BJ (cell line): Measurements from ENCODE around the gene PDGFB. TPM values are rescaled to one million over a fixed set of nuclear protein-coding genes. Genes with fewer than 3 reads are reported as not detected.
A peak's percentile ranks its signal among the peaks of the same experiment; 100 is the strongest.

Source experiments
- CTCF ChIA-PET: fragments of 350-600 bp; formaldehyde crosslinking; extraction: SDS; loops from one replicate; lab custom pipeline; 2021; ENCODE audit warnings: antibody characterized with exemption, inconsistent platforms; lab: Yijun Ruan, JAX
- POLR2A ChIA-PET: fragments of 300-600 bp; sonication (Branson Sonifier 250); formaldehyde crosslinking; extraction: SDS; loops from one replicate; lab custom pipeline; 2021; ENCODE audit warnings: antibody characterized with exemption; lab: Charles Lee
- DNase-seq: peaks from one replicate; pipeline ENCODE4 v3.0.0-alpha.2; 2011; ENCODE audit warnings: low read depth
- H3K27me3 ChIP-seq: 2 replicates; pipeline ENCODE4 v1.6.0; 2011; ENCODE audit warnings: low read length; ENCODE audit not compliant: control insufficient read depth, insufficient read depth
- H3K36me3 ChIP-seq: 2 replicates; pipeline ENCODE4 v1.5.1; 2011; ENCODE audit warnings: low read length; ENCODE audit not compliant: control insufficient read depth, insufficient read depth
- H3K4me3 ChIP-seq: 2 replicates; pipeline ENCODE4 v1.5.1; 2011; ENCODE audit warnings: low read depth, mild to moderate bottlenecking, control low read depth, low read length
- polyA plus RNA-seq: library from polyadenylated mRNA; depleted of rRNA; stranded (reverse); fragments of >200 nt; gene quantifications from 2 replicates; pipeline ENCODE4 v1.2.3, GENCODE V29; 2011
- TF ChIP-seq, protein P1 (sequence below): IDR thresholded peaks from 2 replicates; pipeline ENCODE4 v1.5.1; 2011; ENCODE audit warnings: low read depth, mild to moderate bottlenecking, control low read depth, inconsistent platforms, low read length, moderate library complexity; ENCODE audit not compliant: insufficient read depth

The PDGFB gene
- polyA plus RNA-seq, 1 experiment: 0.13 TPM

DNA sequence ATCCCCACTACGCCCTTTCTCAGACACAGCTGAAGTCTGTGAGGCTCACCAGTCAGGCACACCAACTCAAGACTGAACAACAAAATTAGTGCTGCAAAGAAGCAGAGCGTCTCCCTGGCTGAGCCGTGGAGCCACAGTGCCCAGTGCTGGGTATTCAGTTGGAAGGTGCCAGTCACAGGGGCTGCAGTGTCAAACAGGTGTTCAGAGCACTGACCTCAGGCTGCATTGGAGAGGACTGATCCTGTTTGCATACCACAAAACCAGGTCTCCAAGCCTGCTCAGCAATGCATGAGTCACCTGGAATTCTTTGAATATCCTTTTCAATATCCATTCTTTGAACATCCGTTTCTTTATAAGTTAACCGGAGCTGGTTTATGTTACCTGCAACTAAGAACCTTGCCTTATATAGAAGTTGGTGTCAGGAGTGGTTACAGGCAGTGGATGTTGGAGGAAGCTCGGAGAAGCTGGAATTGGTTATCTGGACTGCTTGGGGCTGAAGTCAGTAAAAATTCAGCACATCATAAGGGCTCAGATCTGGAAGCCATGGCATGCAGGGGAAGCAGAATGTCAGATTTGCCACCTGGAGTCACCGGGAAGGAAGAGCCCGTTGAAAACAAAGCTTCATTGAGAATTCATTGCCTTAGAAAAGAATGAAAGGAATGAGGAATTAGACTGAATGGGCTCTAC is 30.3 kb downstream of the PDGFB start:
- DNase-seq: no peak
- ChIA-PET POLR2A (interaction anchor here (0.8 kb wide), 1 partner anchor 308 kb away, joined by 3 read pairs; no protein-coding TSS in a partner anchor), CTCF (interaction anchor here (1.1 to 1.9 kb wide), 4 partner anchors 9 to 96 kb away, joined by 3 to 5 read pairs (median 4); no protein-coding TSS in a partner anchor)
- no peaks in the 10 kb centered on the region for H3K27me3 ChIP-seq
- TF ChIP-seq, protein P1, sequence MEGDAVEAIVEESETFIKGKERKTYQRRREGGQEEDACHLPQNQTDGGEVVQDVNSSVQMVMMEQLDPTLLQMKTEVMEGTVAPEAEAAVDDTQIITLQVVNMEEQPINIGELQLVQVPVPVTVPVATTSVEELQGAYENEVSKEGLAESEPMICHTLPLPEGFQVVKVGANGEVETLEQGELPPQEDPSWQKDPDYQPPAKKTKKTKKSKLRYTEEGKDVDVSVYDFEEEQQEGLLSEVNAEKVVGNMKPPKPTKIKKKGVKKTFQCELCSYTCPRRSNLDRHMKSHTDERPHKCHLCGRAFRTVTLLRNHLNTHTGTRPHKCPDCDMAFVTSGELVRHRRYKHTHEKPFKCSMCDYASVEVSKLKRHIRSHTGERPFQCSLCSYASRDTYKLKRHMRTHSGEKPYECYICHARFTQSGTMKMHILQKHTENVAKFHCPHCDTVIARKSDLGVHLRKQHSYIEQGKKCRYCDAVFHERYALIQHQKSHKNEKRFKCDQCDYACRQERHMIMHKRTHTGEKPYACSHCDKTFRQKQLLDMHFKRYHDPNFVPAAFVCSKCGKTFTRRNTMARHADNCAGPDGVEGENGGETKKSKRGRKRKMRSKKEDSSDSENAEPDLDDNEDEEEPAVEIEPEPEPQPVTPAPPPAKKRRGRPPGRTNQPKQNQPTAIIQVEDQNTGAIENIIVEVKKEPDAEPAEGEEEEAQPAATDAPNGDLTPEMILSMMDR: no peak
- H3K36me3 ChIP-seq: no peaks in the 10 kb centered on the region
- no peak overlapping the region for H3K4me3 ChIP-seq

DNA sequence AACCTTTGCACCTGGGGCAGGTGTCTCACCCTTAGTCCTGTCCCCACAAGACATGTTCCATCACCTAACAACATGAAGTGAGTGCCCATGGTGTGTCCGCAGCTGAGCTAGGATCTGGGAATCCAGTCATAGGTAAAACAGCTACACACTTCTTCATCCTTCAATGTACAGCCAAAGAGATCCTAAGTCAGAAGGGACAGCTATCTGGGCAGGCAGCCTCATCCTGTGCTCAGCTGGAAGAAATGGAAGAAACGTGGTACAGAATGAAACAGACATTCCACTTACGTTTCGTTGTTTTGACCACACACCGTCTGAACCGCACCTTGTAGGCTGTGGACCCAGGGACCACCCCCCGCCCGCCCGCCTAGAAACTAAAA is 30.8 kb downstream of the PDGFB start:
- CTCF ChIA-PET: interaction anchor here (1.9 kb wide), 1 partner anchor 13 kb away, joined by 5 read pairs; no protein-coding TSS in a partner anchor
- DNase-seq: no peak
- Histone ChIP-seq H3K4me3 (no peak overlapping the region), H3K27me3 (no peaks in the 10 kb centered on the region), H3K36me3 (no peaks in the 10 kb centered on the region)
- TF ChIP-seq, protein P1: no peak
- POLR2A ChIA-PET: interaction anchor here (0.8 kb wide), 1 partner anchor 309 kb away, joined by 3 read pairs; no protein-coding TSS in a partner anchor

DNA sequence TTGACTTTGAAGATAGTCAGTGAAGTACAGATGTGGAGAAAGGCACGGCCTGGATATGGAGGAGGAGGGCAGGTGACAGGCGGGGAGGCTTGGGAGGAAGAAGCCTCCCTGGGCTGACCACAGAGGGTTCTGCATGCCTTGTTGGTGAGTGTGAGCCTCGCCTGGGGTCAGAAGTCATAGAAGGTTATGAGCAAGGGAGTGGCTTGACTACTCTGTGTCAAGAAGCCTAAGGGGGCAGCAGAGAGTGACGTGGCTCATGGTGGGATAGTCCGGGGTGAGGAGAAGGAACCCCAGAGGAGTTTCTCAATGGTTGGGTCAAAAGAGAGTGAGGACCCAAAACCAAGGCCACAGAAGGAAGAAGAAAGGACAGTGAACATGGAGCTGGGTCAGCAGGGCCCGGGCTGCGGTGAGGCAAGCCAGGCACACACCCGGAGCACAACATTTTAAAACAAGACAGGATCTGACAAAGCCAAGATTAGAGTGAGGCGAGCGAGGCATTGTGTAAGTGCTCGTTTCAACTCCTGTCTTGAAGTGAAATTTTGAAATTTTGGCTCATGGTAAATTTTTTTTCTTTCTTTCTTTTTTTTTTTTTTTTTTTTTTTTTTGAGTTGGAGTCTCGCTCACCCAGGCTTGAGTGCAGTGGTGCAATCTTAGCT is 31.9 kb downstream of the PDGFB start:
- no peak overlapping the region for H3K4me3 ChIP-seq
- ChIA-PET CTCF (no interaction called here), POLR2A (interaction anchor here (0.7 kb wide), 1 partner anchor 456 kb away, joined by 13 read pairs; no protein-coding TSS in a partner anchor)
- no peak for DNase-seq
- no peaks in the 10 kb centered on the region for H3K36me3 ChIP-seq
- H3K27me3 ChIP-seq: no peaks in the 10 kb centered on the region
- TF ChIP-seq, protein P1: peak; percentile 5; the same call in 1 of the 2 replicates

DNA sequence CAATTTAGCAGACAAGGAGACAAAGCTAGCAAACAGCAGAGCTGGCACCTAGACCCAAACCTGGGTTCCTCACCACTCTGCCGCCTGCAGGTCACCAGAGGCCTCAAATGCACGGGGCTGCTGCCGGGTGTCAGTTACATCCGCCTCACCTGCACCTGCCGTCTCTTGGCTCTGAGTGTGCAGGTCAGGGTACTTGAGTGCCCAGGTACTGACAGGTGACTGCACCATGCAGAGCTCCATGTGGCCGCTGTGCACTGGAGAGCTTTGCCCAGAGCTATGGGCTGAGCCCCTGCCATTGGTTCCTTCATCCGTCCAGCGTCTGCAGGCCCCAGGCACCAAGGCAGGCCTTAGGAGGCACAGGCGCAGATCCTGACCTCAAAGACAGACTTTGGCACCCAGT is 35.0 kb downstream of the PDGFB start:
- POLR2A ChIA-PET: no interaction called here
- CTCF ChIA-PET: interaction anchor here (1.4 kb wide), 1 partner anchor 22 kb away, joined by 5 read pairs; no protein-coding TSS in a partner anchor
- DNase-seq: no peak
- Histone ChIP-seq H3K36me3 (no peaks in the 10 kb centered on the region), H3K4me3 (no peak overlapping the region), H3K27me3 (no peaks in the 10 kb centered on the region)
- TF ChIP-seq, protein P1: no peak

DNA sequence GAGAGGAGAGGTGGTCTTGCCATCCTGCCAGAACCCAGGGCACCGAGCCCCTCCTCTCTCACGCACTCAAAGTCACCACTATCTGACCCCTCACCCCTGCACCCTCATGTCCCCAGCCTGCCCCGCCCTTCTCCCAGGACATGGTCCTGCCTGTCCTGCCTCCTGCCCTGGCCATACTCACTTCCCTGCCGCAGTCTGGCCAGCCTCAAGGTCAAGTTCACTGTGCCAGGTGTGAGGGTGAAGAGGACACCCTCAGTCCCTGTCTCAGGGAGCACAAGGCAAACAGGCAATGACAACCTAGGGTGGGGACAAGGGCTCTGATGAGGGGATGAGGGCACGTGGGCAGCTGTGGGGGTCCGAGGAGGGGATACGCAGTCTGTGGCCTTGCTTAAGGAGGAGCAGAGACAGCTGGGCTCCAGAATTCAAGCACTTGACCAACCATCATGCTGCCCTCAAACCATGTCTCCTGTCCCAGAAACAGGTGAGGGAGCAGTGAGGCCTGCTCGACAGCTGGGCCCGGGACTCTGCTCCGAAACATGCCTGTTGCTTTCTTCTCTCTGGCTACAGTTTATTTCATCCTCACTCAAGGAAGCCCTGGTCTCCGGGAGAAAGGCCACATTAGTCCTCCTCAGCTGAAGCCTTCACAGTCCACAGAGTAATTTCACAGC is 36.6 kb downstream of the PDGFB start:
- Histone ChIP-seq H3K27me3 (no peaks in the 10 kb centered on the region), H3K4me3 (no peak overlapping the region), H3K36me3 (no peaks in the 10 kb centered on the region)
- no peak for DNase-seq
- CTCF ChIA-PET: no interaction called here
- TF ChIP-seq, protein P1: no peak
- POLR2A ChIA-PET: interaction anchor here (0.5 kb wide), 1 partner anchor 87 kb away, joined by 8 read pairs; no protein-coding TSS in a partner anchor
